ENCODE measurements around the gene CRB1.

CRB1 gene

GRCh38 chr1:197268012-197268411 is at the start of gene CRB1:
Gene CRB1 (plus strand): TSS chr1:197268252. CDS start chr1:197268413, 161 bp downstream.
- no peaks in the 10 kb centered on the region for H3K27me3 ChIP-seq (ENCODE audit: control insufficient read depth in 5 of 5, insufficient read depth in 4 of 5, low read length in 5 of 5)
- no peak within 1 kb of the TSS for H3K4me3 ChIP-seq (ENCODE audit: low read depth in 1 of 5, low read length in 5 of 5)
- no peaks in the 10 kb centered on the region for H3K9me3 ChIP-seq (ENCODE audit: control insufficient read depth in 5 of 5, low read length in 5 of 5)
- no peaks in the 10 kb centered on the region for H3K36me3 ChIP-seq (ENCODE audit: control insufficient read depth in 5 of 5, insufficient read depth in 5 of 5, low read length in 5 of 5)
- no peak within 1 kb of the TSS for H3K9ac ChIP-seq (ENCODE audit: low read length in 5 of 5)
- no peak within 1 kb of the TSS for H3K27ac ChIP-seq (ENCODE audit: low read depth, low read length)
- no peaks in the 10 kb centered on the region for H3K4me1 ChIP-seq (ENCODE audit: control insufficient read depth in 5 of 5, insufficient read depth in 5 of 5, low read length in 5 of 5)

DNA sequence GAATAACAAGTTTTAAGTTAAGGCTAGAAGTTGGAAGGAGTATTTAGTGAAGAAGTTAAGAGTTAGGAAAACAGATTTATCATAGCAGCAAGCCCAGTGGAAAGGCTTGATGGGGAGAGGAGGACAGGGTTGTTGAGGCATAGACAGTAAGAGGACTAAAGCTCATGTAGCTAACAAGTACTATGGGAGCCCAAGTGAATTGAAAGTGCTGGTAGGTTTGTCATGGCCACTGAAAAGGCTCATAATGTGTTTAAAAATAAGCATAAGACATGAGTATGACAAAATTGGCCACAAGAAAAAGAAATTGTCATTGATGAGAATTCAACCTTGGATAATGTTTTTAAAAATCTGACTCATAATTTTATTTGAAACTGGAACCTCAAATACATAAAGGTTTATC is 49.2 kb upstream of the CRB1 start:
- Histone ChIP-seq H3K36me3 (ENCODE audit: control insufficient read depth in 5 of 5, insufficient read depth in 5 of 5, low read length in 5 of 5) (no peaks in the 10 kb centered on the region), H3K4me3 (ENCODE audit: low read depth in 1 of 5, low read length in 5 of 5) (no peak overlapping the region), H3K27me3 (ENCODE audit: control insufficient read depth in 5 of 5, insufficient read depth in 4 of 5, low read length in 5 of 5) (no peaks in the 10 kb centered on the region)

GRCh38 chr1:197222025-197222685 is 45.9 kb upstream of the CRB1 start:
- no peak overlapping the region for H3K27ac ChIP-seq (ENCODE audit: low read depth, low read length)
- no peak overlapping the region for H3K4me3 ChIP-seq (ENCODE audit: low read depth in 1 of 5, low read length in 5 of 5)
- H3K9ac ChIP-seq (ENCODE audit: low read length in 5 of 5) = no peak overlapping the region
- H3K36me3 ChIP-seq (ENCODE audit: control insufficient read depth in 5 of 5, insufficient read depth in 5 of 5, low read length in 5 of 5) = no peaks in the 10 kb centered on the region
- H3K27me3 ChIP-seq (ENCODE audit: control insufficient read depth in 5 of 5, insufficient read depth in 4 of 5, low read length in 5 of 5) = no peaks in the 10 kb centered on the region
- H3K9me3 ChIP-seq (ENCODE audit: control insufficient read depth in 5 of 5, low read length in 5 of 5) = peaks cover 0 to 3% (median 0%) of the 10 kb centered on the region in 5 donors
- H3K4me1 ChIP-seq (ENCODE audit: control insufficient read depth in 5 of 5, insufficient read depth in 5 of 5, low read length in 5 of 5) = no peaks in the 10 kb centered on the region

More for the DNA sequence above, 49.2 kb upstream of the CRB1 start:
- peaks cover 0 to 3% (median 0%) of the 10 kb centered on the region in 5 donors for H3K9me3 ChIP-seq (ENCODE audit: control insufficient read depth in 5 of 5, low read length in 5 of 5)
- H3K9ac ChIP-seq (ENCODE audit: low read length in 5 of 5) = no peak overlapping the region
- no peak overlapping the region for H3K27ac ChIP-seq (ENCODE audit: low read depth, low read length)
- H3K4me1 ChIP-seq (ENCODE audit: control insufficient read depth in 5 of 5, insufficient read depth in 5 of 5, low read length in 5 of 5) = no peaks in the 10 kb centered on the region

- Histone ChIP-seq H3K27ac (ENCODE audit: low read depth, low read length) (no peak overlapping the region), H3K4me3 (ENCODE audit: low read depth in 1 of 5, low read length in 5 of 5) (no peak overlapping the region), H3K27me3 (ENCODE audit: control insufficient read depth in 5 of 5, insufficient read depth in 4 of 5, low read length in 5 of 5) (no peaks in the 10 kb centered on the region), H3K9ac (ENCODE audit: low read length in 5 of 5) (no peak overlapping the region), H3K36me3 (ENCODE audit: control insufficient read depth in 5 of 5, insufficient read depth in 5 of 5, low read length in 5 of 5) (no peaks in the 10 kb centered on the region), H3K9me3 (ENCODE audit: control insufficient read depth in 5 of 5, low read length in 5 of 5) (peaks cover 0 to 3% (median 0%) of the 10 kb centered on the region in 5 donors), H3K4me1 (ENCODE audit: control insufficient read depth in 5 of 5, insufficient read depth in 5 of 5, low read length in 5 of 5) (no peaks in the 10 kb centered on the region)
These were observed 45.3 kb upstream of the CRB1 start for GRCh38 chr1:197222780-197223179.

DNA sequence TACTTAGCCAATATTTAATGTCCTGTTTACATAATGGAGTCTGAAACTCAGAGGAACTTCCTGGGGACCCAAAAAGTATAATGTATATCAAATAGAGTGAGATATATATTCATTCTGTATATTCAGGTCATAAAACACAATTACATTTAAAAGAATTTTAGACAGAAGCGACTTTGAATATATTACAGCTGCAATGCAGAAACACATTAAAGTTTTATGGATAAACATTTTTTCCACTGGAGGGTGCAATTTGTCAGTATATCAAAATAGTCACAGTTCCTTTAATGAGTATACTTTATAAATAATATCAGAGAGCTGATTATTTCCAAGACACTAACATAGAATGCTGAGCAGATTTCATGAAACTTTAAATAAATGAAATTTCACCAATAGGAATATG is 43.9 kb upstream of the CRB1 start:
- Histone ChIP-seq H3K9me3 (ENCODE audit: control insufficient read depth in 5 of 5, low read length in 5 of 5) (peaks cover 0 to 3% (median 0%) of the 10 kb centered on the region in 5 donors), H3K9ac (ENCODE audit: low read length in 5 of 5) (no peak overlapping the region), H3K27me3 (ENCODE audit: control insufficient read depth in 5 of 5, insufficient read depth in 4 of 5, low read length in 5 of 5) (no peaks in the 10 kb centered on the region), H3K27ac (ENCODE audit: low read depth, low read length) (no peak overlapping the region), H3K4me1 (ENCODE audit: control insufficient read depth in 5 of 5, insufficient read depth in 5 of 5, low read length in 5 of 5) (no peaks in the 10 kb centered on the region), H3K36me3 (ENCODE audit: control insufficient read depth in 5 of 5, insufficient read depth in 5 of 5, low read length in 5 of 5) (no peaks in the 10 kb centered on the region), H3K4me3 (ENCODE audit: low read depth in 1 of 5, low read length in 5 of 5) (no peak overlapping the region)

- no peak overlapping the region for H3K4me3 ChIP-seq (ENCODE audit: low read depth in 1 of 5, low read length in 5 of 5)
- no peaks in the 10 kb centered on the region for H3K27me3 ChIP-seq (ENCODE audit: control insufficient read depth in 5 of 5, insufficient read depth in 4 of 5, low read length in 5 of 5)
- no peaks in the 10 kb centered on the region for H3K4me1 ChIP-seq (ENCODE audit: control insufficient read depth in 5 of 5, insufficient read depth in 5 of 5, low read length in 5 of 5)
- no peak overlapping the region for H3K9ac ChIP-seq (ENCODE audit: low read length in 5 of 5)
- no peak overlapping the region for H3K27ac ChIP-seq (ENCODE audit: low read depth, low read length)
- no peaks in the 10 kb centered on the region for H3K36me3 ChIP-seq (ENCODE audit: control insufficient read depth in 5 of 5, insufficient read depth in 5 of 5, low read length in 5 of 5)
- H3K9me3 ChIP-seq (ENCODE audit: control insufficient read depth in 5 of 5, low read length in 5 of 5) = peaks cover 0 to 2% (median 0%) of the 10 kb centered on the region in 5 donors
These were observed 42.4 kb upstream of the CRB1 start for GRCh38 chr1:197225611-197226010.

GRCh38 chr1:197234581-197234980 is 33.5 kb upstream of the CRB1 start:
- no peak overlapping the region for H3K4me3 ChIP-seq (ENCODE audit: low read depth in 1 of 5, low read length in 5 of 5)
- no peaks in the 10 kb centered on the region for H3K36me3 ChIP-seq (ENCODE audit: control insufficient read depth in 5 of 5, insufficient read depth in 5 of 5, low read length in 5 of 5)
- no peak overlapping the region for H3K9ac ChIP-seq (ENCODE audit: low read length in 5 of 5)
- H3K27ac ChIP-seq (ENCODE audit: low read depth, low read length) = no peak overlapping the region
- no peaks in the 10 kb centered on the region for H3K4me1 ChIP-seq (ENCODE audit: control insufficient read depth in 5 of 5, insufficient read depth in 5 of 5, low read length in 5 of 5)
- H3K9me3 ChIP-seq (ENCODE audit: control insufficient read depth in 5 of 5, low read length in 5 of 5) = no peaks in the 10 kb centered on the region
- no peaks in the 10 kb centered on the region for H3K27me3 ChIP-seq (ENCODE audit: control insufficient read depth in 5 of 5, insufficient read depth in 4 of 5, low read length in 5 of 5)

DNA sequence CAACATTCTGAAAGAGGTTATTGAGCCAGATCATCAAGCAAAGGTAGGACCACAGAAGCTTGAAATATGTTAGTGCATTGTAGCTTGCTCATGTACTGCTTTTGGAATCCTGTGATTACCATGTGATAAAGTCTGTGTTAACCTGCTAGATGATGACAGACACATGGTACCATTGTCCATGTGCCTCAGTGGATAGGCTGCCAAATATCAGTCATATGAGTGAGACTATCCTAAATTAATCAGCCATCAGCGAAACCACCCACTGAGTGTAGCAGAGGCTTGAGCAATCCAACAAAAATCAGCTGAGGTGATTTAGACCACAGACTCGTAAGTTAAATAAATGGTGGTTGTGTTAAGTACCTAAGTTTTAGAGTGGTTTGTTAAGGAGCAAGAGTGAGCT is 32.7 kb upstream of the CRB1 start:
- no peak overlapping the region for H3K9ac ChIP-seq (ENCODE audit: low read length in 5 of 5)
- H3K9me3 ChIP-seq (ENCODE audit: control insufficient read depth in 5 of 5, low read length in 5 of 5) = no peaks in the 10 kb centered on the region
- H3K27me3 ChIP-seq (ENCODE audit: control insufficient read depth in 5 of 5, insufficient read depth in 4 of 5, low read length in 5 of 5) = no peaks in the 10 kb centered on the region
- H3K27ac ChIP-seq (ENCODE audit: low read depth, low read length) = no peak overlapping the region
- H3K4me1 ChIP-seq (ENCODE audit: control insufficient read depth in 5 of 5, insufficient read depth in 5 of 5, low read length in 5 of 5) = no peaks in the 10 kb centered on the region
- no peak overlapping the region for H3K4me3 ChIP-seq (ENCODE audit: low read depth in 1 of 5, low read length in 5 of 5)
- no peaks in the 10 kb centered on the region for H3K36me3 ChIP-seq (ENCODE audit: control insufficient read depth in 5 of 5, insufficient read depth in 5 of 5, low read length in 5 of 5)

- H3K27me3 ChIP-seq (ENCODE audit: control insufficient read depth in 5 of 5, insufficient read depth in 4 of 5, low read length in 5 of 5) = no peaks in the 10 kb centered on the region
- H3K9me3 ChIP-seq (ENCODE audit: control insufficient read depth in 5 of 5, low read length in 5 of 5) = peaks cover 0 to 3% (median 0%) of the 10 kb centered on the region in 5 donors
- no peak overlapping the region for H3K27ac ChIP-seq (ENCODE audit: low read depth, low read length)
- no peak overlapping the region for H3K9ac ChIP-seq (ENCODE audit: low read length in 5 of 5)
- H3K4me3 ChIP-seq (ENCODE audit: low read depth in 1 of 5, low read length in 5 of 5) = no peak overlapping the region
- H3K4me1 ChIP-seq (ENCODE audit: control insufficient read depth in 5 of 5, insufficient read depth in 5 of 5, low read length in 5 of 5) = no peaks in the 10 kb centered on the region
- no peaks in the 10 kb centered on the region for H3K36me3 ChIP-seq (ENCODE audit: control insufficient read depth in 5 of 5, insufficient read depth in 5 of 5, low read length in 5 of 5)
These were observed 20.6 kb upstream of the CRB1 start for GRCh38 chr1:197247465-197247864.

DNA sequence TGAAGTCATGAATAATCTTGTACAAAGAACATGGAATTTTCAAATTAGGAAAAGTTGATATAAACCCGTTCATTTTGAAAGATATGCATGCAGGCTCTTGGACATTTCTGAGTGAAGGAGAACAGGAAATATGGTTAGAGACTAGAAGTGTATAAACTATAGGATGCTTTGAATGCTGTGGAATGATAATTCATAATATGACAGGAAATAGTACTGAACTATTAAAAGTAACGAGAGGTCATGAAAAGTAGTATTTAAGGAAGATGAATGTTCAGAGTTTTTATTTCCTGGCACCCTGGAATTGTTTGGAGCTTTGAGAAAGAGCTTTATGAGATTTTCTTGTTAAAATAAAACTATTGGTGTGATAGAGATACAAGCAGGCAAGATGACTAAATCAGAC is 18.7 kb upstream of the CRB1 start:
- Histone ChIP-seq H3K27ac (ENCODE audit: low read depth, low read length) (no peak overlapping the region), H3K4me1 (ENCODE audit: control insufficient read depth in 5 of 5, insufficient read depth in 5 of 5, low read length in 5 of 5) (no peaks in the 10 kb centered on the region), H3K4me3 (ENCODE audit: low read depth in 1 of 5, low read length in 5 of 5) (no peak overlapping the region), H3K9ac (ENCODE audit: low read length in 5 of 5) (no peak overlapping the region), H3K36me3 (ENCODE audit: control insufficient read depth in 5 of 5, insufficient read depth in 5 of 5, low read length in 5 of 5) (no peaks in the 10 kb centered on the region), H3K27me3 (ENCODE audit: control insufficient read depth in 5 of 5, insufficient read depth in 4 of 5, low read length in 5 of 5) (no peaks in the 10 kb centered on the region), H3K9me3 (ENCODE audit: control insufficient read depth in 5 of 5, low read length in 5 of 5) (no peaks in the 10 kb centered on the region)

Measured in subcutaneous abdominal adipose tissue (tissue), 5 donors.